HG03066 (cell line): ENCODE results near the gene SIN3A.
A peak's percentile ranks its signal among the peaks of the same experiment; 100 is the strongest.
"Not testable (repeated sequence)": the region's sequence is repeated elsewhere in the genome, so short reads cannot be mapped to it uniquely, and the experiment has no call there.

Experiments used
- ATAC-seq: cut with Tn5 transposase; IDR thresholded peaks from one replicate; pipeline ENCODE4 v1.9.1; 2021; ENCODE audit warnings: low read depth; ENCODE audit not compliant: unreplicated experiment

SIN3A gene

GRCh38 chr15:75358771-75359536 is 92.5 kb downstream of the SIN3A start:
- ATAC-seq, result no peak

GRCh38 chr15:75357976-75358673 is 93.4 kb downstream of the SIN3A start:
- no peak for ATAC-seq

DNA sequence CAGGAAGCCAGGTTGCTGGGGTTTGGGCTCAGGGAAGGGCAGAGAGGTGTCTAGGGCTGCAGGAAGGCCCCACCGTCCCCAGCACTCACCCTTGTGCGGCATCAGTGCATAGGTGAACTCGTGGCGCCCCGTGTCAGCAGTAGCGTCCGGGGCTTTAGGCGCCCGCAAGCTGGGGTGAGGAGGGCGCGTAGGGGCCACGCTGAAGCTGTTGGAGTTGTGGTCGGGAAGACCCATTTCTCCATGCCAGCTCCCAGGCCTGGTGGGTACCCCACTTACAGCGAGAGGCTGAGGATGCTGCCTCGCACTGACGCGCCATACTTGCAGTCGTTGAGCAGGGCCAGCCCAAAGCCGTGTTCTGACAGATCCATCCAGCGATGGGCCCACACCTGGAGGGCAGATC is 95.0 kb downstream of the SIN3A start:
- ATAC-seq, result no peak

- no peak for ATAC-seq
Observed at GRCh38 chr15:75356006-75356405, 95.5 kb downstream of the SIN3A start.

DNA sequence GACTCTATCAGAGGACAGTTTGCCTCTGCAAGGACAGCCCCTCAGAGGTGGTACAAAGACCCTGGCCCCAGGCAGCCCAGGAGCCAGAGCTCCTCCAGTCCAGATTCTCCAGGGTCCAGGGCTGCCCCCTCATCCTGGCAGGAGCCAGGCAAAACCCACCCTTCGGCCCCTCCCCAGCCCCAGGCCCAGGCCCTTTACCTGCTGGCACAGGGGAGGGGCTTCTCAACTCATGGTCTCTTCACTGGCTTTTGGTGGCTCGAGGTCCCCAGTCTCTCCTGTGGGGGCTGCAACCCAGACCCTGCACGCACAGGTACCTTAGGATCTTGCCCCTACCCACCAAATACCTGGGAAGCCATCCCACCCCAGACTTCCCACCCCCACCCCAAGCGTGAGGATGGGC is 96.1 kb downstream of the SIN3A start:
- no peak for ATAC-seq

DNA sequence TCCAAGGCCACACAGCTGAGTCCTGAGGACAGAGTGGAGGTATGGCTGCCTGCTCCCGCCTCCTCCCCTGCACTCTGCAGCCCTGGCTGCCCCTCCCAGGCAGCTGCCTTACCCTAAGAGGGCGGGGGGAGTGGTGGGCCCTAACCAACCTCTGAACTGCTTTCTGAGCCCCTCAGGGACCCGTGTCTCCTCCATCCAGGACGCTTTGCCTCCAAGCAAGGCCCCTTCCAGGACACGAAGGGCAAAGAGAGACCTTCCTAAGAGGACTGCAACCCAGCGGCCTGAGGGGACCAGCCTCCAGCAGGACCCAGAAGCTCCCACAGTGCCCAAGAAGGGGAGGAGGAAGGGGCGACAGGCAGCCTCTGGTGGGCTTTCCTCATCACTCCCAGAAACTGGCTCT is 97.0 kb downstream of the SIN3A start:
- no peak for ATAC-seq

- ATAC-seq, result no peak
Observed at GRCh38 chr15:75353604-75354003, 97.9 kb downstream of the SIN3A start.

- no peak for ATAC-seq
Observed at GRCh38 chr15:75352186-75353080, 99.1 kb downstream of the SIN3A start.

DNA sequence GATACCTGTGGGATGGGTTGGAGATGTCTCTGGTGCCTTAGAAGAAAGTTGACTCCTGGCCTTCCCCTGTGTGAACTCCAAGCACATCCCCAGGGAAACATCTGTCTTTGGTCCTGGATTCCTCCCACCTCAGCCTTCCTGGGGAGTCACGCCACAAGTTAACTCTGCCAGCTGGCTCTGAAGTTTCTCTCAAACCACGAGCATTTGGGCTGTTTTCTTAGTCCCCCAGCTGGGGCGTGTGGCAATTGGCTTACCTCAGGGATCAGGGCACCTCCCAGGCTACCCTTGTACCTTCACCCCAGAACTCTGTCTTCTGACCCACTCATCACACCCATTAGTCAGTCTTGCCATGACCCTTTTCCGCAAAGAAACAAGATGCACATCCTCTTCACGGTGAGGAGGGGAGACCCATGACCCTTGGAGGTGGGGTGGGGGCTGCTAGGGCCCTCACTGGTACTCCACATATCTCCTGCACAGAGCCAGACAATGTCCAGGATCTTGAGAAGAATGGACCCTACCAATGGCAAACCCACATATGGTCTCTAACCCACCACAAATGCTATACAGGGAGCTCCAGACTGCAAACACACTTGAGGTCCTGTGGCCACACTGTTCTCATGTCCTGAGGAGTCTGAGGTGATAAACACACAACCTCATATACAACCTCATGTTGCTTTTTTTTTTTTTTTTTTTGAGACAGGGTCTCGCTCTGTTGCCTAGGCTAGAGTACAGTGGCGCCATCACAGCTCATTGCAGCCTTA is 100.7 kb downstream of the SIN3A start:
- no peak for ATAC-seq

GRCh38 chr15:75349851-75350588 is 101.5 kb downstream of the SIN3A start:
- ATAC-seq, result no peak

- not testable (repeated sequence) for ATAC-seq
Observed at GRCh38 chr15:75349351-75349669, 102.2 kb downstream of the SIN3A start.

GRCh38 chr15:75348562-75349350 is 102.7 kb downstream of the SIN3A start:
- ATAC-seq, result no peak

- no peak for ATAC-seq
Observed at GRCh38 chr15:75348034-75348561, 103.4 kb downstream of the SIN3A start.

- ATAC-seq, result peak; percentile 42
Observed at GRCh38 chr15:75347222-75348033, 104.1 kb downstream of the SIN3A start.

- ATAC-seq, result no peak
Observed at GRCh38 chr15:75346796-75347221, 104.7 kb downstream of the SIN3A start, which contains the start of gene NEIL1. Gene NEIL1 (plus strand): TSS chr15:75347039. CDS start chr15:75348906, 1,867 bp downstream.

DNA sequence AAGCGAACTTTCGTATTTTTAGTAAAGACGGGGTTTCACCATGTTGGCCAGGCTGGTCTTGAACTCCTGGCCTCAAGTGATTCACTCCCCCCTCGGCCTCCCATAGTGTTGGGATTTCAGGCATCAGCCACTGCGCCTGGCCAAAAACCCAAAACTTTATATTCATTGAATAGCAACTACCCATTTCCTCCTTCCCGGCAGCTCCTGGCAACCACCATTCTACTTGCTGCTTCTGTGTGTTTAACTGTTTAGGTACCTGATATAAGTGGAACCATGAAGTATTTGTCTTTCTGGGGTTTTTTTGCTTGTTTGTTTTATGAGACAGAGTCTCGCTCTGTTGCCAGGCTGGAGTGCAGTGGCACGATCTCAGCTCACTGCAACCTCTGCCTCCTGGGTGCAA is 107.5 kb downstream of the SIN3A start:
- ATAC-seq, result not testable (repeated sequence)

GRCh38 chr15:75342221-75342620 is 109.3 kb downstream of the SIN3A start:
- no peak for ATAC-seq
